ENCODE measurements around the gene EFHB. TPM values are rescaled to one million over a fixed set of nuclear protein-coding genes. Genes with fewer than 3 reads are reported as not detected.

Gene EFHB
- total and polyA plus RNA-seq, 2 of the 13 experiments (the other 11 are each of a cell fraction or from before 2014, with no cell fraction given): 0.15 to 0.42 TPM

DNA sequence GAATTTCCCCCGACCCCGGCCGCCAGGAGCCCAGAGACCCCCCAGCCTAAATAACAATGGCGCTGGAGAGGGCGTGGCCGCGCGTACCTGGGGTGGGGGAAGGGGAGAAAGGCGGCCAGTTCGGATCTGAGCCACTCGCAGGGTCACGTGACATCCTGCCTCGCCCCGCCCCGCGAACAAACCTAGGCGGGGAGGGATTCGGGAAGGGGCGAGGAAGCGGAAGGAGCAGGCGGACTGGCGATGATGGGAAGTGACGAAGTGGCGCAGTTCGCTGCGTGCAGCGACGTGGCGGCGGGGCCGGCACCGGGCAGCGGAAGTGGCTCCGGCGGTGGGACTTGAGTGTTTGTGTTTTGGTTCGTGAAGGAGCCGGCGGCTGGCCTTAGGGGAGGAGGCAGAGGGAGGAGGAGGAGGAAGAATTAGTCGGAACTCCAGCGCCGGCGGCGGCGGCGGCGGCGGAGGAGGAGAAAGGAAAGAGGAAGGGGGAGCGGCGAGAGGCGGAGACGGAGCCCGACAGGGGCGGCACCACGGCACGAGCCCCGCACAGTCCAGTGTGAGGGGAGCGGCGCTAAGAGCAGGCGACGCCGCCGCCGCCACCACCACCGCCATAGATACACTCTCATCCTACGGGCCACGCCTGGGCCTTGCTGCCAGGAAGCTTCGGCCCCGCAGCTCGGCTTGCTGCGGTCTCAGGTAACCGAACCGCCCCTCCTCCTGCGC lies 13.0 kb upstream of the EFHB start, which contains the start of gene RAB5A (continued):
- TF ChIP-seq, protein P1, sequence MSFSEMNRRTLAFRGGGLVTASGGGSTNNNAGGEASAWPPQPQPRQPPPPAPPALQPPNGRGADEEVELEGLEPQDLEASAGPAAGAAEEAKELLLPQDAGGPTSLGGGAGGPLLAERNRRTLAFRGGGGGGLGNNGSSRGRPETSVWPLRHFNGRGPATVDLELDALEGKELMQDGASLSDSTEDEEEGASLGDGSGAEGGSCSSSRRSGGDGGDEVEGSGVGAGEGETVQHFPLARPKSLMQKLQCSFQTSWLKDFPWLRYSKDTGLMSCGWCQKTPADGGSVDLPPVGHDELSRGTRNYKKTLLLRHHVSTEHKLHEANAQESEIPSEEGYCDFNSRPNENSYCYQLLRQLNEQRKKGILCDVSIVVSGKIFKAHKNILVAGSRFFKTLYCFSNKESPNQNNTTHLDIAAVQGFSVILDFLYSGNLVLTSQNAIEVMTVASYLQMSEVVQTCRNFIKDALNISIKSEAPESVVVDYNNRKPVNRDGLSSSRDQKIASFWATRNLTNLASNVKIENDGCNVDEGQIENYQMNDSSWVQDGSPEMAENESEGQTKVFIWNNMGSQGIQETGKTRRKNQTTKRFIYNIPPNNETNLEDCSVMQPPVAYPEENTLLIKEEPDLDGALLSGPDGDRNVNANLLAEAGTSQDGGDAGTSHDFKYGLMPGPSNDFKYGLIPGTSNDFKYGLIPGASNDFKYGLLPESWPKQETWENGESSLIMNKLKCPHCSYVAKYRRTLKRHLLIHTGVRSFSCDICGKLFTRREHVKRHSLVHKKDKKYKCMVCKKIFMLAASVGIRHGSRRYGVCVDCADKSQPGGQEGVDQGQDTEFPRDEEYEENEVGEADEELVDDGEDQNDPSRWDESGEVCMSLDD (CRISPR knock-in tag; IDR thresholded peaks at IDR 0.05; ENCODE audit: borderline replicate concordance): no peak
- no peak for TF ChIP-seq NR1H2 (CRISPR knock-in tag; IDR thresholded peaks at IDR 0.05; ENCODE audit: borderline replicate concordance, low read depth)
- no peak for TF ChIP-seq PTBP1 (IDR thresholded peaks at IDR 0.05; ENCODE audit: low read depth, low read length, poor library complexity, severe bottlenecking)
- no peak for TF ChIP-seq ZNF24 (IDR thresholded peaks at IDR 0.05)
- TF ChIP-seq, protein P2, sequence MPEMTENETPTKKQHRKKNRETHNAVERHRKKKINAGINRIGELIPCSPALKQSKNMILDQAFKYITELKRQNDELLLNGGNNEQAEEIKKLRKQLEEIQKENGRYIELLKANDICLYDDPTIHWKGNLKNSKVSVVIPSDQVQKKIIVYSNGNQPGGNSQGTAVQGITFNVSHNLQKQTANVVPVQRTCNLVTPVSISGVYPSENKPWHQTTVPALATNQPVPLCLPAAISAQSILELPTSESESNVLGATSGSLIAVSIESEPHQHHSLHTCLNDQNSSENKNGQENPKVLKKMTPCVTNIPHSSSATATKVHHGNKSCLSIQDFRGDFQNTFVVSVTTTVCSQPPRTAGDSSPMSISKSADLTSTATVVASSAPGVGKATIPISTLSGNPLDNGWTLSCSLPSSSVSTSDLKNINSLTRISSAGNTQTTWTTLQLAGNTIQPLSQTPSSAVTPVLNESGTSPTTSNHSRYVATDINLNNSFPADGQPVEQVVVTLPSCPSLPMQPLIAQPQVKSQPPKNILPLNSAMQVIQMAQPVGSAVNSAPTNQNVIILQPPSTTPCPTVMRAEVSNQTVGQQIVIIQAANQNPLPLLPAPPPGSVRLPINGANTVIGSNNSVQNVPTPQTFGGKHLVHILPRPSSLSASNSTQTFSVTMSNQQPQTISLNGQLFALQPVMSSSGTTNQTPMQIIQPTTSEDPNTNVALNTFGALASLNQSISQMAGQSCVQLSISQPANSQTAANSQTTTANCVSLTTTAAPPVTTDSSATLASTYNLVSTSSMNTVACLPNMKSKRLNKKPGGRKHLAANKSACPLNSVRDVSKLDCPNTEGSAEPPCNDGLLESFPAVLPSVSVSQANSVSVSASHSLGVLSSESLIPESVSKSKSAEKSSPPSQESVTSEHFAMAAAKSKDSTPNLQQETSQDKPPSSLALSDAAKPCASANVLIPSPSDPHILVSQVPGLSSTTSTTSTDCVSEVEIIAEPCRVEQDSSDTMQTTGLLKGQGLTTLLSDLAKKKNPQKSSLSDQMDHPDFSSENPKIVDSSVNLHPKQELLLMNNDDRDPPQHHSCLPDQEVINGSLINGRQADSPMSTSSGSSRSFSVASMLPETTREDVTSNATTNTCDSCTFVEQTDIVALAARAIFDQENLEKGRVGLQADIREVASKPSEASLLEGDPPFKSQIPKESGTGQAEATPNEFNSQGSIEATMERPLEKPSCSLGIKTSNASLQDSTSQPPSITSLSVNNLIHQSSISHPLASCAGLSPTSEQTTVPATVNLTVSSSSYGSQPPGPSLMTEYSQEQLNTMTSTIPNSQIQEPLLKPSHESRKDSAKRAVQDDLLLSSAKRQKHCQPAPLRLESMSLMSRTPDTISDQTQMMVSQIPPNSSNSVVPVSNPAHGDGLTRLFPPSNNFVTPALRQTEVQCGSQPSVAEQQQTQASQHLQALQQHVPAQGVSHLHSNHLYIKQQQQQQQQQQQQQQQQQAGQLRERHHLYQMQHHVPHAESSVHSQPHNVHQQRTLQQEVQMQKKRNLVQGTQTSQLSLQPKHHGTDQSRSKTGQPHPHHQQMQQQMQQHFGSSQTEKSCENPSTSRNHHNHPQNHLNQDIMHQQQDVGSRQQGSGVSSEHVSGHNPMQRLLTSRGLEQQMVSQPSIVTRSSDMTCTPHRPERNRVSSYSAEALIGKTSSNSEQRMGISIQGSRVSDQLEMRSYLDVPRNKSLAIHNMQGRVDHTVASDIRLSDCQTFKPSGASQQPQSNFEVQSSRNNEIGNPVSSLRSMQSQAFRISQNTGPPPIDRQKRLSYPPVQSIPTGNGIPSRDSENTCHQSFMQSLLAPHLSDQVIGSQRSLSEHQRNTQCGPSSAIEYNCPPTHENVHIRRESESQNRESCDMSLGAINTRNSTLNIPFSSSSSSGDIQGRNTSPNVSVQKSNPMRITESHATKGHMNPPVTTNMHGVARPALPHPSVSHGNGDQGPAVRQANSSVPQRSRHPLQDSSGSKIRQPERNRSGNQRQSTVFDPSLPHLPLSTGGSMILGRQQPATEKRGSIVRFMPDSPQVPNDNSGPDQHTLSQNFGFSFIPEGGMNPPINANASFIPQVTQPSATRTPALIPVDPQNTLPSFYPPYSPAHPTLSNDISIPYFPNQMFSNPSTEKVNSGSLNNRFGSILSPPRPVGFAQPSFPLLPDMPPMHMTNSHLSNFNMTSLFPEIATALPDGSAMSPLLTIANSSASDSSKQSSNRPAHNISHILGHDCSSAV (CRISPR knock-in tag; IDR thresholded peaks at IDR 0.05; ENCODE audit: borderline replicate concordance): no peak
- no peak for TF ChIP-seq ZBTB8A (CRISPR knock-in tag; IDR thresholded peaks at IDR 0.05; ENCODE audit: borderline replicate concordance, low read depth)
- peak; percentile 13 for TF ChIP-seq KMT2A (CRISPR knock-in tag; IDR thresholded peaks at IDR 0.05)
- peak; percentile 55; the same call in 1 of the 2 replicates for TF ChIP-seq MYC (CRISPR knock-in tag; IDR thresholded peaks at IDR 0.05; ENCODE audit: borderline replicate concordance)
- no peak for TF ChIP-seq BRCA1 (CRISPR knock-in tag; IDR thresholded peaks at IDR 0.05)
- TF ChIP-seq LCORL (IDR thresholded peaks at IDR 0.05): peak; percentile 88
- TF ChIP-seq LCORL (CRISPR knock-in tag; IDR thresholded peaks at IDR 0.05): peak; percentile 67; the same call in 1 of the 2 replicates
- no peak; the same call in 1 of the 2 replicates for TF ChIP-seq HNF4G (IDR thresholded peaks at IDR 0.05; ENCODE audit: borderline replicate concordance, low read depth, low read length)
- no peak; the same call in 1 of the 2 replicates for TF ChIP-seq HNF4G (CRISPR knock-in tag; IDR thresholded peaks at IDR 0.05; ENCODE audit: borderline replicate concordance, low read depth)
- TF ChIP-seq, protein P3, sequence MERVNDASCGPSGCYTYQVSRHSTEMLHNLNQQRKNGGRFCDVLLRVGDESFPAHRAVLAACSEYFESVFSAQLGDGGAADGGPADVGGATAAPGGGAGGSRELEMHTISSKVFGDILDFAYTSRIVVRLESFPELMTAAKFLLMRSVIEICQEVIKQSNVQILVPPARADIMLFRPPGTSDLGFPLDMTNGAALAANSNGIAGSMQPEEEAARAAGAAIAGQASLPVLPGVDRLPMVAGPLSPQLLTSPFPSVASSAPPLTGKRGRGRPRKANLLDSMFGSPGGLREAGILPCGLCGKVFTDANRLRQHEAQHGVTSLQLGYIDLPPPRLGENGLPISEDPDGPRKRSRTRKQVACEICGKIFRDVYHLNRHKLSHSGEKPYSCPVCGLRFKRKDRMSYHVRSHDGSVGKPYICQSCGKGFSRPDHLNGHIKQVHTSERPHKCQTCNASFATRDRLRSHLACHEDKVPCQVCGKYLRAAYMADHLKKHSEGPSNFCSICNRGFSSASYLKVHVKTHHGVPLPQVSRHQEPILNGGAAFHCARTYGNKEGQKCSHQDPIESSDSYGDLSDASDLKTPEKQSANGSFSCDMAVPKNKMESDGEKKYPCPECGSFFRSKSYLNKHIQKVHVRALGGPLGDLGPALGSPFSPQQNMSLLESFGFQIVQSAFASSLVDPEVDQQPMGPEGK (CRISPR knock-in tag; IDR thresholded peaks at IDR 0.05): peak; percentile 94
- no peak for TF ChIP-seq ZNF446 (CRISPR knock-in tag; IDR thresholded peaks at IDR 0.05)
- 0 out of 2 replicates have a peak, but pooled peaks have one; percentile 10 for TF ChIP-seq ZMYM2 (CRISPR knock-in tag; IDR thresholded peaks at IDR 0.05)
- no peak for TF ChIP-seq TEAD2 (CRISPR knock-in tag; IDR thresholded peaks at IDR 0.05)

All from HepG2 (cell line).